Upper lobe of left lung (tissue), 4 donors: ENCODE measurements around the gene NCOR2.

ENCODE experiments used
- CTCF ChIP-seq, 6 experiments: fragments of 450-650 bp in 4 of 6; fragments of 200-600 bp in 2 of 6; sonication (generic) in 2 of 6; IDR thresholded peaks; one replicate each; pipeline ENCODE4 v1.5.1; 2016 to 2019; ENCODE audit warnings: antibody characterized with exemption in 6 of 6
- EP300 ChIP-seq, 4 donors: sonication (generic); formaldehyde crosslinking; IDR thresholded peaks; one replicate each; pipeline ENCODE4 v1.5.1; 2017; ENCODE audit warnings: antibody characterized with exemption in 4 of 4, control low read depth in 2 of 4
- POLR2A ChIP-seq, 4 donors: fragments of 450-650 bp; IDR thresholded peaks; one replicate each; pipeline ENCODE4 v1.5.1; 2016 to 2017; ENCODE audit warnings: antibody characterized with exemption in 4 of 4, mild to moderate bottlenecking in 2 of 4

DNA sequence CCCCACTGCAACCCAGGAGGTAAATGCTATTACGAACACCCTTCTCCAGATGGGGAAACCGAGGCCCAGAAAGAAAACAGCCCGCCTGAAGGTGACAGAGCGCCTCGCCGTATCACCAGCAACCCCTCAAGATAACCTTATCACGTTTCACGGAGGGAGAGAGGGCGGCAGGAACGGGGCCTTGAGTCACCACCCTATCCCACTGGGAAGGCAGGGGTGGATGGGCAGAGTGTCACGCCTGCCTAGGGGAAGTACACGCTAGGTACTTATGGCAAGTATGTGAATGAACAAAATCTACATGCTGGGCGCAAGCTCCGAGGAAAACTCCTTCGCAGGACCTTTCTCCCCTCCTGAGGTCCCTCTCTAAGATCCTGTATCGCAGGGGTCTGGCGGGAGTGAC lies 17.8 kb downstream of the NCOR2 start:
- TF ChIP-seq CTCF (IDR thresholded peaks at IDR 0.05) (no peak), EP300 (IDR thresholded peaks at IDR 0.05) (no peak), POLR2A (IDR thresholded peaks at IDR 0.05) (no peak)
